ENCODE results near the gene EEF1AKMT4.

Gene EEF1AKMT4

GRCh38 chr3:184305577-184305976 lies 56.1 kb downstream of the EEF1AKMT4 start:
- peak; percentile 28 for DNase-seq

DNA sequence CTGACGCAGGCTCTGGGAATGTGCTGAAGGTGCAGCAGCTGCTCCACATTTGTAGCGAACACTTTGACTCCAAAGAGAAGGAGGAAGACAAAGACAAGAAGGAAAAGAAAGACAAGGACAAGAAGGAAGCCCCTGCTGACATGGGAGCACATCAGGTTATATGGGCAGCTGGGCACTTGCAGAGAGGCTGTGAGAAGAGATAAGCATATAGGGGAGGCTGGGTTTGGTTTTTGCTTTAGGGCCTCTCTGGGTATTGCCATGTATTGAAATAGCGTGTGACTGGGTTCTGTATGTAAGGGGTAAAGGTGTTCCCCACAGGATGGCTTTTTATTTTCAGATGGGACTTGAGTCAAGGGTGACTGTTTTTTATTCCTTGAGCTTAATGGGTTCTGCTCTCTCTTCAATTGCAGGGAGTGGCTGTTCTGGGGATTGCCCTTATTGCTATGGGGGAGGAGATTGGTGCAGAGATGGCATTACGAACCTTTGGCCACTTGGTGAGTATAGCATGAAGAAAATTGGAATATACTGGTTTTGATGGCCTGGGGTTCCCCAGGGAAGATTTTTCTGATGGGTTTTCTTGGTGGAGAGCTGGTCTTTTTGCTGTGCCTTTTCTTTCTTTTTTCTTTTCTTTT lies 57.0 kb downstream of the EEF1AKMT4 start:
- DNase-seq, result no peak

DNA sequence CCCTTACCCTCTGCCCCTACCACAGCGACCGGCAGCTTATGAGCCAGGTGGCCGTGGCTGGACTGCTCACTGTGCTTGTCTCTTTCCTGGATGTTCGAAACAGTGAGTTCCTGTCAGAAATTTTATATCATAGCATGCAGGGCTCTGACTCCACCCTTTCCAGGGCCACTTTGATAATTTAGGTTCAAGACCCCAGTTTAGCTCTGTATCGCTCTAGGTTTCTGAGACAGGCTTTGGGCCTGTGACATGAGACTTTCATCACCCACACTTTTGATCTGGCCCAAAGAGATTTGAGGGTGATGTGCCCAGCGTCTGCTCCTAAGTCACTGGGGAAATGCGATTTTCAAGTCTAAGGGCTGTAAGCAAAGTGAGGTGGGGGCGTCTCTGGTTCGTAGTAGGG lies 58.4 kb downstream of the EEF1AKMT4 start:
- DNase-seq, result no peak
